ENCODE results near the gene PRR15L. TPM values are rescaled to one million over a fixed set of nuclear protein-coding genes. Genes with fewer than 3 reads are reported as not detected.

PRR15L gene
- polyA plus RNA-seq, 3 donors, result not detected

GRCh38 chr17:47942568-47942967 is 15.1 kb downstream of the PRR15L start:
- Mint-ChIP-seq H3K9me3 (peaks cover 0 to 5% (median 1%) of the 10 kb centered on the region in 7 donors), H3K4me3 (peak overlapping the region; percentile 81 to 93), H3K36me3 (peaks cover 13 to 20% of the 10 kb centered on the region in 2 donors), H3K27ac (no peak overlapping the region), H3K4me1 (peaks cover 65% of the 10 kb centered on the region), H3K27me3 (ENCODE audit: low read depth in 3 of 3) (peaks cover 0 to 4% (median 0%) of the 10 kb centered on the region in 3 donors)
- no peak for TF ChIP-seq CTCF (IDR thresholded peaks at IDR 0.05)
- DNase-seq, result no peak
- intact Hi-C loops (cut with micrococcal nuclease), result loop anchor here in 1 of 2 donors (10.0 kb wide), 1 partner anchor 48 kb away; the partner anchor contains the start of gene SP2
- no peak overlapping the region for H2AFZ ChIP-seq (ENCODE audit: insufficient read depth, low read depth, low read length, poor library complexity, severe bottlenecking)
- no peaks in the 10 kb centered on the region for H4K20me1 ChIP-seq (ENCODE audit: insufficient read depth, low read length)
- H3K4me1 ChIP-seq (ENCODE audit: control insufficient read depth in 1 of 2, insufficient read depth in 2 of 2, low read length in 2 of 2), result peaks cover 47 to 63% of the 10 kb centered on the region in 2 donors
- no peaks in the 10 kb centered on the region for H3K27me3 ChIP-seq (ENCODE audit: control insufficient read depth in 2 of 2, insufficient read depth in 2 of 2, low read length in 2 of 2)
- peak overlapping the region in 1 of 3 experiments; percentile 89 for H3K4me3 ChIP-seq (replicated peaks in 1 of 3; ENCODE audit: low read depth in 2 of 3, low read length in 3 of 3)
- H3K9ac ChIP-seq (ENCODE audit: insufficient read depth, low read length, poor library complexity, severe bottlenecking), result no peak overlapping the region
- H3K9me3 ChIP-seq (replicated peaks in 1 of 2; ENCODE audit: control insufficient read depth in 1 of 2, insufficient read depth in 1 of 2, low read length in 2 of 2), result no peaks in the 10 kb centered on the region
- peaks cover 8% of the 10 kb centered on the region for H3K79me2 ChIP-seq (ENCODE audit: insufficient read depth, low read length)
- H3K4me2 ChIP-seq (replicated peaks; ENCODE audit: extremely low read depth, low read length, poor library complexity, severe bottlenecking), result peak overlapping the region; percentile 88
- no peak overlapping the region for H3K27ac ChIP-seq (ENCODE audit: low read depth in 1 of 2, low read length in 2 of 2)
- H3K36me3 ChIP-seq (replicated peaks in 1 of 2; ENCODE audit: control insufficient read depth in 1 of 2, insufficient read depth in 2 of 2, low read length in 2 of 2), result peaks cover 0 to 2% of the 10 kb centered on the region in 2 donors
- WGBS (ENCODE audit: insufficient coverage), result 100% methylated on average over 1 of the region's 6 CpGs

- peaks cover 13 to 20% of the 10 kb centered on the region in 2 donors for H3K36me3 Mint-ChIP-seq
- peaks cover 0 to 5% (median 0%) of the 10 kb centered on the region in 7 donors for H3K9me3 Mint-ChIP-seq
- Histone ChIP-seq H3K27ac (ENCODE audit: low read depth in 1 of 2, low read length in 2 of 2) (peak overlapping the region; percentile 49 to 82), H4K20me1 (ENCODE audit: insufficient read depth, low read length) (no peaks in the 10 kb centered on the region), H3K27me3 (ENCODE audit: control insufficient read depth in 2 of 2, insufficient read depth in 2 of 2, low read length in 2 of 2) (no peaks in the 10 kb centered on the region), H3K4me3 (replicated peaks in 1 of 3; ENCODE audit: low read depth in 2 of 3, low read length in 3 of 3) (peak overlapping the region; percentile 74 to 89 (median 78)), H3K4me2 (replicated peaks; ENCODE audit: extremely low read depth, low read length, poor library complexity, severe bottlenecking) (peak overlapping the region; percentile 88), H3K79me2 (ENCODE audit: insufficient read depth, low read length) (peaks cover 8% of the 10 kb centered on the region), H3K36me3 (replicated peaks in 1 of 2; ENCODE audit: control insufficient read depth in 1 of 2, insufficient read depth in 2 of 2, low read length in 2 of 2) (peaks cover 0 to 2% of the 10 kb centered on the region in 2 donors), H3K9me3 (replicated peaks in 1 of 2; ENCODE audit: control insufficient read depth in 1 of 2, insufficient read depth in 1 of 2, low read length in 2 of 2) (no peaks in the 10 kb centered on the region), H3K9ac (ENCODE audit: insufficient read depth, low read length, poor library complexity, severe bottlenecking) (peak overlapping the region; percentile 77), H3K4me1 (ENCODE audit: control insufficient read depth in 1 of 2, insufficient read depth in 2 of 2, low read length in 2 of 2) (peaks cover 47 to 61% of the 10 kb centered on the region in 2 donors), H2AFZ (ENCODE audit: insufficient read depth, low read depth, low read length, poor library complexity, severe bottlenecking) (peak overlapping the region; percentile 97)
- 9% methylated on average over 5 of the region's 5 CpGs for WGBS (ENCODE audit: insufficient coverage)
- DNase-seq, result no peak
- peak overlapping the region; percentile 81 to 93 for H3K4me3 Mint-ChIP-seq
- no peak for TF ChIP-seq CTCF (IDR thresholded peaks at IDR 0.05)
- intact Hi-C loops (cut with micrococcal nuclease), result loop anchor here in 1 of 2 donors (10.0 kb wide), 1 partner anchor 47 kb away; the partner anchor contains the start of gene SP2
- H3K27ac Mint-ChIP-seq, result peak overlapping the region in 4 of 7 donors; percentile 30 to 91 (median 82)
- peaks cover 0 to 4% (median 0%) of the 10 kb centered on the region in 3 donors for H3K27me3 Mint-ChIP-seq (ENCODE audit: low read depth in 3 of 3)
- H3K4me1 Mint-ChIP-seq, result peaks cover 63% of the 10 kb centered on the region
These were observed 15.6 kb downstream of the PRR15L start for GRCh38 chr17:47942096-47942510.
